GM12878 (cell line): Measurements from ENCODE around the gene RINL. TPM values are rescaled to one million over a fixed set of nuclear protein-coding genes. Genes with fewer than 3 reads are reported as not detected.

ENCODE experiments used
- ATAC-seq: fragments of 200-7000 bp; cut with Tn5 transposase; 3 replicates; pipeline ENCODE4 v1.9.1; 2020; ENCODE audit warnings: mild to moderate bottlenecking, moderate library complexity
- BruUV-seq: library from RNA; stranded (reverse); fragments of 400-500 nt; replicated peaks from 2 replicates; lab custom pipeline; 2021; lab: Mats Ljungman, UMichigan
- CTCF ChIA-PET: fragments of 300-600 bp; sonication (Branson Sonifier 250); formaldehyde crosslinking; extraction: SDS; loops from one replicate; lab custom pipeline; 2021; ENCODE audit warnings: inconsistent platforms; lab: Yijun Ruan, JAX
- POLR2A ChIA-PET: fragments of 350-600 bp; formaldehyde crosslinking; extraction: SDS; loops from one replicate; lab custom pipeline; 2021; ENCODE audit warnings: inconsistent platforms; lab: Charles Lee
- RAD21 ChIA-PET: fragments of 300-600 bp; sonication (Branson Sonifier 250); formaldehyde crosslinking; loops from one replicate; lab custom pipeline; 2023; ENCODE audit warnings: antibody characterized with exemption; ENCODE audit not compliant: unreplicated experiment; lab: Charles Lee
- SMC1A ChIA-PET: fragments of 300-600 bp; sonication (Branson Sonifier 250); formaldehyde crosslinking; loops from one replicate; lab custom pipeline; 2023; ENCODE audit not compliant: unreplicated experiment, uncharacterized antibody; lab: Charles Lee
- DNase-seq: peaks from one replicate; pipeline ENCODE4 v3.0.0-alpha.2; 2011; ENCODE audit warnings: low read depth, low spot score
- FAIRE-seq: peaks from 3 replicates; lab custom pipeline; 2011; peaks lifted over from hg19 to GRCh38; lab: Jason Lieb, UNC
- H2AFZ ChIP-seq: 2 replicates; pipeline ENCODE4 v1.6.0; 2011; ENCODE audit warnings: low read depth, low read length, control low read depth; ENCODE audit not compliant: control insufficient read depth
- H3K27ac ChIP-seq: 2 replicates; pipeline ENCODE4 v1.5.1; 2011; ENCODE audit warnings: control low read depth; ENCODE audit not compliant: control insufficient read depth, insufficient read depth
- H3K27me3 ChIP-seq, 2 experiments: replicated peaks in 1 of 2; 2 replicates each; pipeline versions ENCODE4 v1.6.0 to v1.6.1; 2011; ENCODE audit warnings: low read length in 1 of 2; ENCODE audit not compliant: control insufficient read depth in 2 of 2, insufficient read depth in 2 of 2
- H3K36me3 ChIP-seq, 2 experiments: 2 replicates each; pipeline ENCODE4 v1.5.1; 2011; ENCODE audit warnings: low read length in 1 of 2; ENCODE audit not compliant: control insufficient read depth in 2 of 2, insufficient read depth in 2 of 2
- H3K4me1 ChIP-seq: 2 replicates; pipeline ENCODE4 v1.6.1; 2011; ENCODE audit warnings: mild to moderate bottlenecking, low read length, moderate library complexity, mixed read lengths; ENCODE audit not compliant: control insufficient read depth, insufficient read depth
- H3K4me2 ChIP-seq: 2 replicates; pipeline ENCODE4 v1.6.0; 2011; ENCODE audit warnings: control low read depth; ENCODE audit not compliant: control insufficient read depth, insufficient read depth
- H3K4me3 ChIP-seq: fragments of 200-600 bp; sonication (generic); 2 replicates; pipeline ENCODE4 v1.5.1; 2016
- H3K79me2 ChIP-seq: 2 replicates; pipeline ENCODE4 v1.6.0; 2011; ENCODE audit warnings: low read length; ENCODE audit not compliant: control insufficient read depth, insufficient read depth
- H3K9ac ChIP-seq: 2 replicates; pipeline ENCODE4 v1.8.0; 2011; ENCODE audit warnings: low read length, control low read depth, mixed read lengths; ENCODE audit not compliant: control insufficient read depth, insufficient read depth
- H3K9me3 ChIP-seq: replicated peaks from 3 replicates; pipeline ENCODE4 v1.5.1; 2011; ENCODE audit warnings: mild to moderate bottlenecking, low read length; ENCODE audit not compliant: control insufficient read depth, insufficient read depth
- H4K20me1 ChIP-seq: 2 replicates; pipeline ENCODE4 v1.6.0; 2011; ENCODE audit not compliant: control insufficient read depth, insufficient read depth
- CHD4 ChIP-seq: fragments of 200-600 bp; sonication (generic); IDR thresholded peaks from 2 replicates; pipeline ENCODE4 v1.6.1; 2016; ENCODE audit warnings: mild to moderate bottlenecking
- CTCF ChIP-seq, 3 experiments: IDR thresholded peaks in 2 of 3; conservative IDR thresholded peaks in 1 of 3; 2 replicates each; pipeline ENCODE4 v1.5.1; 2011; ENCODE audit warnings: low read depth in 3 of 3, low read length in 3 of 3, mild to moderate bottlenecking in 3 of 3, control low read depth in 2 of 3, moderate library complexity in 2 of 3, inconsistent platforms in 1 of 3, mixed read lengths in 1 of 3; ENCODE audit not compliant: control insufficient read depth in 2 of 3, insufficient read depth in 1 of 3; ENCODE audit errors: extremely low read depth in 1 of 3
- CUX1 ChIP-seq: IDR thresholded peaks from 2 replicates; pipeline ENCODE4 v1.6.1; 2012; ENCODE audit warnings: improper control_type of control experiment, low read depth, low read length; ENCODE audit not compliant: insufficient replicate concordance
- EGR1 ChIP-seq, 2 experiments: IDR thresholded peaks; 1 replicate in 1 of 2; 2 replicates in 1 of 2; pipeline ENCODE4 v1.6.1; 2011 to 2012; ENCODE audit warnings: low read depth in 2 of 2, low read length in 2 of 2, borderline replicate concordance in 1 of 2, mild to moderate bottlenecking in 1 of 2, moderate library complexity in 1 of 2
- EZH2 ChIP-seq: IDR thresholded peaks from 2 replicates; pipeline ENCODE4 v1.6.1; 2012; ENCODE audit warnings: low read depth, mild to moderate bottlenecking, control low read depth, inconsistent platforms, low read length, borderline replicate concordance; ENCODE audit not compliant: control insufficient read depth
- POLR2A ChIP-seq: IDR thresholded peaks from 2 replicates; pipeline ENCODE4 v1.6.1; 2011; ENCODE audit warnings: low read depth, mild to moderate bottlenecking, low read length
- POLR2AphosphoS5 ChIP-seq: IDR thresholded peaks from 2 replicates; pipeline ENCODE4 v1.6.1; 2011; ENCODE audit warnings: mild to moderate bottlenecking, low read length, inconsistent platforms
- POU2F2 ChIP-seq: IDR thresholded peaks from 3 replicates; pipeline ENCODE4 v1.6.1; 2011; ENCODE audit warnings: low read depth, mild to moderate bottlenecking, low read length, borderline replicate concordance
- RCOR1 ChIP-seq: conservative IDR thresholded peaks from 2 replicates; pipeline ENCODE4 v1.6.1; 2012; ENCODE audit warnings: low read depth, low read length, improper control_type of control experiment
- RUNX3 ChIP-seq: IDR thresholded peaks from 2 replicates; pipeline ENCODE4 v1.6.1; 2012; ENCODE audit warnings: low read length, inconsistent platforms
- SMAD5 ChIP-seq: IDR thresholded peaks from 2 replicates; pipeline ENCODE4 v1.6.1; 2016; ENCODE audit warnings: antibody characterized with exemption, low read depth
- TAF1 ChIP-seq: IDR thresholded peaks from 2 replicates; pipeline ENCODE4 v1.6.1; 2011; ENCODE audit warnings: mild to moderate bottlenecking, low read depth, low read length, borderline replicate concordance
- ZBTB33 ChIP-seq: fragments of 450-650 bp; IDR thresholded peaks from 2 replicates; pipeline ENCODE4 v1.6.1; 2017; ENCODE audit warnings: mild to moderate bottlenecking
- ZNF384 ChIP-seq: IDR thresholded peaks from 2 replicates; pipeline ENCODE4 v1.6.1; 2012; ENCODE audit warnings: low read depth, mild to moderate bottlenecking, low read length, improper control_type of control experiment, borderline replicate concordance
- whole genome bisulfite sequencing: methylation state at CpG from one replicate; pipeline ENCODE4 v1.1.6; 2016; ENCODE audit warnings: low lambda C conversion rate; ENCODE audit not compliant: insufficient replicate concordance, insufficient coverage; ENCODE audit errors: missing lambda C conversion rate; 5-methylcytosine and 5-hydroxymethylcytosine counted together
- in situ Hi-C: fragments of 300-500 bp; cut with MboI; formaldehyde crosslinking; loops from 9 replicates; pipeline ENCODE4 v1.14.3; 2018; ENCODE audit warnings: mixed read lengths
- intact Hi-C: fragments of 100-400 bp; cut with micrococcal nuclease; formaldehyde crosslinking; loops from one replicate; pipeline ENCODE4 v1.14.2; 2022; ENCODE audit not compliant: unreplicated experiment
- polyA plus RNA-seq, 11 experiments: library from polyadenylated mRNA; depleted of rRNA in 4 of 11; unstranded in 6 of 11; stranded (reverse) in 5 of 11; fragments of >200 nt; fragmentation: Nextera tagmentation in 4 of 11; fragmentation: Illumina TruSeq in 1 of 11; extraction: Ambion mirVana in 4 of 11; extraction: Trizol in 1 of 11; gene quantifications; 1 replicate in 1 of 11; 2 replicates in 10 of 11; pipeline versions ENCODE4 v1.2.1 to v1.2.3, GENCODE V29; 2011 to 2016; ENCODE audit warnings: inconsistent platforms in 2 of 11, missing spikeins in 2 of 11, low read depth in 1 of 11
- total RNA-seq, 4 experiments: library from RNA; depleted of rRNA in 3 of 4; stranded (reverse); fragments of >200 nt in 3 of 4; fragmentation: Illumina TruSeq in 1 of 4; extraction: Trizol in 1 of 4; gene quantifications; 2 replicates each; pipeline versions ENCODE4 v1.2.1 to v1.2.3, GENCODE V29; 2013 to 2021

RINL gene
- total and polyA plus RNA-seq, 10 of the 15 experiments (the other 5 are each of a cell fraction or from before 2014, with no cell fraction given), result 14.5 to 64.2 (median 47.6) TPM

- H4K20me1 ChIP-seq, result peaks cover 9% of the 10 kb centered on the region
- TF ChIP-seq RCOR1 (no peak), ZBTB33 (peak; percentile 58; the same call in 1 of the 2 replicates), TAF1 (no peak), CHD4 (no peak), CUX1 (no peak), POLR2AphosphoS5 (no peak), CTCF (IDR thresholded peaks at IDR 0.05 in 2 of 3, conservative IDR thresholded peaks at IDR 0.05 in 1 of 3; ENCODE audit: control insufficient read depth in 2 of 3, extremely low read depth in 1 of 3, insufficient read depth in 1 of 3, low read depth in 3 of 3, low read length in 3 of 3) (no peak), SMAD5 (0 out of 2 replicates have a peak, but pooled peaks have one; percentile 19), POU2F2 (no peak), EZH2 (no peak), ZNF384 (peak; percentile 41; the same call in 1 of the 2 replicates), POLR2A (peak; percentile 72), RUNX3 (0 out of 2 replicates have a peak, but pooled peaks have one; percentile 14), EGR1 (IDR thresholded peaks at IDR 0.05; ENCODE audit: borderline replicate concordance in 1 of 2, low read depth in 2 of 2, low read length in 2 of 2) (no peak)
Measured at GRCh38 chr19:38841787-38842438, 36.2 kb downstream of the RINL start.

More at GRCh38 chr19:38841787-38842438, 36.2 kb downstream of the RINL start:
- ChIA-PET SMC1A (interaction anchor here (0.5 to 0.8 kb wide), 3 partner anchors 10 to 87 kb away, joined by 3 to 4 read pairs (median 3); no protein-coding TSS in a partner anchor), RAD21 (interaction anchor here (1.1 to 1.6 kb wide), 3 partner anchors 10 to 439 kb away, joined by 3 to 4 read pairs (median 4); partner anchors contain the start of genes ECH1 and FAM98C), CTCF (interaction anchor here (0.6 to 1.6 kb wide), 5 partner anchors 24 to 440 kb away, joined by 3 to 6 read pairs (median 3); no protein-coding TSS in a partner anchor), POLR2A (interaction anchor here (0.6 to 1.2 kb wide), 2 partner anchors 10 to 396 kb away, joined by 3 to 7 read pairs; partner anchors contain the start of gene ECH1)
- H3K4me3 ChIP-seq, result no peak overlapping the region
- DNase-seq (no peak), FAIRE-seq (no peak), ATAC-seq (no peak)
- no TSS peak for BruUV-seq
- H2AFZ ChIP-seq, result no peak overlapping the region
- H3K79me2 ChIP-seq, result peaks cover 37% of the 10 kb centered on the region
- no peak overlapping the region for H3K9ac ChIP-seq
- no peak overlapping the region for H3K27ac ChIP-seq
- no peaks in the 10 kb centered on the region for H3K9me3 ChIP-seq
- intact Hi-C loops, result no loop called here
- 91% methylated on average over 19 of the region's 19 CpGs for WGBS
- peaks cover 58 to 80% of the 10 kb centered on the region in 2 experiments for H3K36me3 ChIP-seq
- in situ Hi-C loops, result no loop called here
- peaks cover 23% of the 10 kb centered on the region for H3K4me1 ChIP-seq
- H3K4me2 ChIP-seq, result no peak overlapping the region
- H3K27me3 ChIP-seq, result no peaks in the 10 kb centered on the region
